ENCODE results near the gene ZNF630. TPM values are rescaled to one million over a fixed set of nuclear protein-coding genes. Genes with fewer than 3 reads are reported as not detected.
A peak's percentile ranks its signal among the peaks of the same experiment; 100 is the strongest.

The ZNF630 gene
- total and polyA plus RNA-seq, 8 donors = 1.6 to 13.3 (median 2.4) TPM

DNA sequence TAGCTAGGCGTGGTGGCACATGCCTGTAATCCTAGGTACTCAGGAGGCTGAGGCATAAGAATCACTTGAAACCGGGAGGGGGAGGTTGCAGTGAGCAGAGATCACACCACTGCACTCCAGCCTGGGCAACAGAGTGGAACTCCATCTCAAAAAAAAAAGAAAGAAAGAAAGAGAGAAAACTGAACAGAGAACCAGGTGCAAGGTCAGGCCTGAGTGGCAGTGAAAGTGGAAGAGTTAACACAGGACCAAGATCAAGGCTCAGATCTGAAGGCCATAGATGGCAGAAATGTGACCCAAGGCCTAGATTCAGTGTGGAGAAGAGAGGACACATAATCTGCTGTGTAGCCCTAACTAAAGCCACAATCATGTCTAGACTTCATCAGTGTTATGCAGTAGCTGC lies 4.9 kb upstream of the ZNF630 start:
- no peaks in the 10 kb centered on the region for H3K4me1 ChIP-seq
- H3K27ac ChIP-seq = no peak overlapping the region
- no peak for DNase-seq
- H3K27me3 ChIP-seq = no peaks in the 10 kb centered on the region
- no peak for TF ChIP-seq CTCF (IDR thresholded peaks at IDR 0.05)
- no peak for TF ChIP-seq POLR2A (IDR thresholded peaks at IDR 0.05)
- no peaks in the 10 kb centered on the region for H3K36me3 ChIP-seq
- intact Hi-C loops (cut with DNase I; ENCODE audit: low total_unique reads) = no loop called here
- no peaks in the 10 kb centered on the region for H3K9me3 ChIP-seq
- H3K4me3 ChIP-seq = no peak overlapping the region
- WGBS, 5 donors = 52 to 93% (median 88%) methylated on average over 1 to 2 of the region's 2 CpGs

- DNase-seq = no peak
- TF ChIP-seq POLR2AphosphoS5 (IDR thresholded peaks at IDR 0.05) = no peak
- TF ChIP-seq POLR2A (IDR thresholded peaks at IDR 0.05) = no peak
- TF ChIP-seq CTCF (IDR thresholded peaks at IDR 0.05) = no peak
- TF ChIP-seq EP300 (IDR thresholded peaks at IDR 0.05) = no peak
- Histone ChIP-seq H3K4me1 (no peaks in the 10 kb centered on the region), H3K27ac (peak overlapping the region in 4 of 5 donors; percentile 87 to 90 (median 89)), H3K4me3 (peak overlapping the region; percentile 50 to 68 (median 60)), H3K9me3 (no peaks in the 10 kb centered on the region), H3K27me3 (no peaks in the 10 kb centered on the region), H3K36me3 (no peaks in the 10 kb centered on the region)
- 44 to 68% (median 55%) methylated on average over 7 to 9 of the region's 9 CpGs for WGBS, 5 donors
- intact Hi-C loops (cut with DNase I; ENCODE audit: low total_unique reads) = no loop called here
Measured at GRCh38 chrX:48071986-48072605, 656 bp upstream of the ZNF630 start.

DNA sequence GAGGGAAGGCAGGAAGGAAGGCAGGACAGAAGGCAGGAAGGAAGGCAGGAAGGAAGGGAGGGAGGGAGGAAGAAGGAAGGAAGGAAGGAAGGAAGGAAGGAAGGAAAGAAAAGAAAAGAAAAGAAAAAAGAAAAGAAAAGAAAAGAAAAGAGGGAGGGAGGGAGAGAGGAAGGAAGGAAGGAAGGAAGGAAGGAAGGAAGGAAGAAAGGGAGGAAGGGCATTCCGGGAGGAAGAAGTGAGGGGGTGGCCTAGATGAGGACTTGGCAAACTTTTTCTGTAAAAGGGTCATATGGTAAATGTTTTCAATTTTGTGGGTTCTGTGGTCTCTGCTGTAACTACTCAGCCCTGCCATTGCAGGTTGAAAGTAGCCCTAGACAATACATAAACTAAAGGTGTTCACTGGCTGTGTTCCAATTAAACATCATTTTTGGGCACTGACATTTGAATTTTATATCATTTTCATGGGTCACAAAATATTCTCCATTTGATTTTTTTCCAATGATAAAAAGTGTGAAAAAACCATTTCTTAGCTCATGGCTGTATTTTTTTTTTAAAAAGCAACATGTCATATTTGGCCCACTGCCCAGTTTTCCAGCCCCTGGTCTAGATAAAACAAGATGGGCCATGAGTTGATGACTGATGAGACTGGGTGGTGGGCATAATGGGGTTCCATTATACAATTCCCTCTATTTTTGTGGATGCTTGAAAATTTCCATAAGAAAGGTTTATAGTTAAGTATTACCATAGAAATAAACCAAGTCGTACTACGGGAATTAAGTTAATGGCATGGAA lies 3.1 kb downstream of the ZNF630 start:
- H3K36me3 ChIP-seq = peaks cover 0 to 16% (median 14%) of the 10 kb centered on the region in 4 donors
- WGBS, 5 donors = 82 to 94% (median 87%) methylated on average over 3 of the region's 3 CpGs
- no peaks in the 10 kb centered on the region for H3K27me3 ChIP-seq
- no peak overlapping the region for H3K4me3 ChIP-seq
- H3K27ac ChIP-seq = no peak overlapping the region
- TF ChIP-seq CTCF (IDR thresholded peaks at IDR 0.05) = no peak
- no peak for TF ChIP-seq POLR2AphosphoS5 (IDR thresholded peaks at IDR 0.05)
- TF ChIP-seq POLR2A (IDR thresholded peaks at IDR 0.05) = no peak
- no peak for TF ChIP-seq EP300 (IDR thresholded peaks at IDR 0.05)
- no peaks in the 10 kb centered on the region for H3K9me3 ChIP-seq
- DNase-seq = no peak
- no peaks in the 10 kb centered on the region for H3K4me1 ChIP-seq
- intact Hi-C loops (cut with DNase I; ENCODE audit: low total_unique reads) = no loop called here

GRCh38 chrX:48064261-48064660 lies 7.2 kb downstream of the ZNF630 start:
- Histone ChIP-seq H3K27ac (no peak overlapping the region), H3K27me3 (no peaks in the 10 kb centered on the region), H3K4me1 (no peaks in the 10 kb centered on the region), H3K36me3 (peaks cover 0 to 56% (median 51%) of the 10 kb centered on the region in 4 donors), H3K4me3 (no peak overlapping the region), H3K9me3 (peaks cover 0 to 29% (median 16%) of the 10 kb centered on the region in 4 donors)
- intact Hi-C loops (cut with DNase I; ENCODE audit: low total_unique reads) = no loop called here
- no peak for TF ChIP-seq POLR2AphosphoS5 (IDR thresholded peaks at IDR 0.05)
- no peak for TF ChIP-seq EP300 (IDR thresholded peaks at IDR 0.05)
- TF ChIP-seq CTCF (IDR thresholded peaks at IDR 0.05) = no peak
- TF ChIP-seq POLR2A (IDR thresholded peaks at IDR 0.05) = no peak
- no peak for DNase-seq
- 70 to 84% (median 81%) methylated on average over 4 of the region's 4 CpGs for WGBS, 5 donors
